IgD-negative memory B cell (primary cell): ENCODE results near the gene RBBP8NL. TPM values are rescaled to one million over a fixed set of nuclear protein-coding genes. Genes with fewer than 3 reads are reported as not detected.

Experiments
- H3K27ac Mint-ChIP-seq, 3 donors: one replicate each; pipeline ENCODE4 v1.8.0; 2020 to 2022; ENCODE audit warnings: mild to moderate bottlenecking in 3 of 3, mixed read lengths in 3 of 3, moderate library complexity in 1 of 3
- H3K27me3 Mint-ChIP-seq: one replicate; pipeline ENCODE4 v1.8.0; 2021; ENCODE audit warnings: mixed read lengths
- H3K36me3 Mint-ChIP-seq: one replicate; pipeline ENCODE4 v1.8.0; 2020; ENCODE audit warnings: mild to moderate bottlenecking, mixed read lengths
- H3K4me1 Mint-ChIP-seq, 3 donors: one replicate each; pipeline ENCODE4 v1.8.0; 2020 to 2022; ENCODE audit warnings: mixed read lengths in 3 of 3, mild to moderate bottlenecking in 1 of 3
- H3K4me3 Mint-ChIP-seq, 4 donors: one replicate each; pipeline ENCODE4 v1.8.0; 2020 to 2022; ENCODE audit warnings: mild to moderate bottlenecking in 4 of 4, mixed read lengths in 4 of 4, moderate library complexity in 3 of 4
- H3K9me3 Mint-ChIP-seq, 3 donors: one replicate each; pipeline ENCODE4 v1.8.0; 2020 to 2021; ENCODE audit warnings: mixed read lengths in 3 of 3, mild to moderate bottlenecking in 1 of 3
- polyA plus RNA-seq: library from polyadenylated mRNA; unstranded; fragments of 300-500 nt; fragmentation: Illumina TruSeq; gene quantifications from one replicate; pipeline ENCODE4 v1.2.3, GENCODE V29; 2021

The RBBP8NL gene
- polyA plus RNA-seq, 1 donor from 2014 or later, result not detected

DNA sequence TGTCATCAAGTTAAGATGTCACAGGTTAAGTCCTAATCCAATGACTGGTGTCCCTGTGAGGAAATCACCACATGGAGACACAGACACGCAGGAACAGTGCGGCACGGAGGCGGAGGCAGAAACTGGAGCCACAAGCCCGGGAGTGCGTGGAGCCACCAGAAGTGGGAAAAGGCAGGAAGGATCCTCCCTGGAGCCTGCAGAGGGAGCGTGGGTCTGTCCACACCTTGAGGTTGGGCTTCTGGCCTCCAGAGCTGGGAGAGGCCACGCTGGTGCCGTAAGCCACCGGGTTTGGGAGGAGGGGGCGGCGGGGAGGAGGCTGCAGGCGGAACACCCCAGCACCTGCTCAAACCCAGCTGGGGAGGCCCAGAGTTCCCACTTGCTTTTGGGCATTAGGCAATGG, 24.0 kb downstream of the RBBP8NL start:
- Mint-ChIP-seq H3K4me1 (peaks cover 6 to 17% (median 15%) of the 10 kb centered on the region in 3 donors), H3K27ac (peak overlapping the region in 1 of 3 donors; percentile 65)

GRCh38 chr20:62402456-62403150, 24.7 kb downstream of the RBBP8NL start:
- Mint-ChIP-seq H3K4me1 (peaks cover 4 to 17% (median 13%) of the 10 kb centered on the region in 3 donors), H3K36me3 (no peaks in the 10 kb centered on the region), H3K27ac (no peak overlapping the region), H3K4me3 (peak overlapping the region in 1 of 4 donors; percentile 81), H3K27me3 (no peaks in the 10 kb centered on the region), H3K9me3 (no peaks in the 10 kb centered on the region)

More for the DNA sequence above, 24.0 kb downstream of the RBBP8NL start:
- Mint-ChIP-seq H3K36me3 (no peaks in the 10 kb centered on the region), H3K4me3 (peak overlapping the region in 3 of 4 donors; percentile 68 to 82 (median 81)), H3K9me3 (no peaks in the 10 kb centered on the region), H3K27me3 (no peaks in the 10 kb centered on the region)

DNA sequence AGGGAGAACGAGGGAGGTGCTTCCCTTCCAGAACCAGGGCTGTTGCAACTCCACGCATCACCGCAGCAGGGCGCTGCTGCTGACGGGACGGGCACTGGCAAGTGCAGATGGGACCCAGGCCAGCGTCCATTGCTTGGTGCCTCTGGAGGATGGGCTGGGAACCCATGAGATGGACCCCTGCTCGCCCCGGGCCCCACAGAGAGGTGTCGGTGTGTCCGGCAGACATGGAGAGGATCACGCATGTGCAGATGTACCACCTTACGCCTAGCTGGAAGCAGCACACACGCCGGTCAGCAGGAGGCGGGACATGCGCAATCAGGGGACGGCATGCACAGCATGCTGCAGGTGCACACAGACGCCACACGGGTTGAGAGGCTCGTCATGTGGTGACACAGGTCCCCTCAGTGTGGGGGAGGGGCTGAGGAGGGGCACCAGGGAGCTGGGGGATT, 26.0 kb downstream of the RBBP8NL start:
- H3K36me3 Mint-ChIP-seq, result peaks cover 4% of the 10 kb centered on the region
- H3K27ac Mint-ChIP-seq, result peak overlapping the region in 1 of 3 donors; percentile 80
- H3K4me3 Mint-ChIP-seq, result peak overlapping the region in 2 of 4 donors; percentile 32 to 60
- no peaks in the 10 kb centered on the region for H3K27me3 Mint-ChIP-seq
- no peaks in the 10 kb centered on the region for H3K9me3 Mint-ChIP-seq
- H3K4me1 Mint-ChIP-seq, result peaks cover 0 to 17% (median 13%) of the 10 kb centered on the region in 3 donors

GRCh38 chr20:62400541-62400940, 26.8 kb downstream of the RBBP8NL start:
- Mint-ChIP-seq H3K4me3 (peak overlapping the region in 1 of 4 donors; percentile 32), H3K9me3 (no peaks in the 10 kb centered on the region), H3K27ac (no peak overlapping the region), H3K36me3 (peaks cover 4% of the 10 kb centered on the region), H3K27me3 (no peaks in the 10 kb centered on the region), H3K4me1 (peaks cover 0 to 13% (median 8%) of the 10 kb centered on the region in 3 donors)

DNA sequence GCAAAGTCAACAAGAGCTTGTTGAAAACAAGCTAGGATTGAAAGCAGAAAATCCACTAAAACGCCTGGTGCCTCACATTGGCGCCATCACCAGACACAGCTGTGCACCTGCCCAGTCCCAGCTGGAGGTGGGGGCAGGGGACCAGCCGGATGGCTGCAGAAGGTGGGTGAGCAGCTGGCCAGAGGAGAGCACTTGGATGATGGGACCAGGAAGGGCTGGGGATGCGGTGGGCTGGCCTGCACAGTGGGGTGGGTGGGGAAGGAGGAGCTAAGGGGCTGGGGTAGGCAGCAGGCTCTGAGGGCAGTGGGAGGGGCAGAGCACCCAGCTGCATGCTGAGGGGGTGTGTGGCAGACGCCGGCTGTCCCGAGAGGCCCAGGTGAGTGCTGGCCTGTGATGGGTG, 27.3 kb downstream of the RBBP8NL start:
- H3K27me3 Mint-ChIP-seq, result no peaks in the 10 kb centered on the region
- peaks cover 4% of the 10 kb centered on the region for H3K36me3 Mint-ChIP-seq
- H3K4me3 Mint-ChIP-seq, result peak overlapping the region in 2 of 4 donors; percentile 49 to 61
- H3K4me1 Mint-ChIP-seq, result peaks cover 0 to 8% (median 8%) of the 10 kb centered on the region in 3 donors
- no peaks in the 10 kb centered on the region for H3K9me3 Mint-ChIP-seq
- H3K27ac Mint-ChIP-seq, result no peak overlapping the region

DNA sequence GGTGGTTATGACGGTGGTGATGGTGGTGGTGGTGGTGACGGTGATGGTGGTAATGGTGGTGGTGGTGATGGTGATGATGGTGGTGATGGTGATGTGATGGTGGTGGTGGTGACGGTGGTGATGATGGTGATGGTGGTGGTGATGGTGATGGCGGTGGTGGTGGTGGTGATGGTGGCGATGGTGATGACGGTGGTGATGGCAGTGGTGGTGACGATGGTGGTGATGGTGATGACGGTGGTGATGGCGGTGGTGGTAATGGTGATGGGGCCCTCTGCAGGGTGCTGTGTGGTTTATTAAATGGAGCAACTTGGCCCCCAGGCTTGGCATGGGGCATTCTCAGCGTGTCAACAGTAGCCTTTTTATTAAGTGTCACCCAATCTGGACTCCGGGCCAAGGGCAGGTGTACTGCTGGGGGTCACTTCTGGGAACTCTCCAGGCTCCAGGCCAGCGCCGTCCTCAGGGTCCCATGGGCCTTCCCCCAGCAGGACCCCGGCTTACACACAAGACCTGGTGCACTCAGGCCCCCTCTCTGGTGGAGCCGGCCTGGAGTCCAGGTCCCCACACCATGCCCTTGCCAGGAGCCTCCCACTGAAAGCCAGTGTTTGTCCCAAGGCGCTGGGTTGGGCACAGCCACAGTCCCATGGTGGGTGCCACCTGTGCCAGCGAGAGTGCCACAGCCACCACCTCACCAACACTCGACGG, 29.1 kb downstream of the RBBP8NL start:
- H3K27me3 Mint-ChIP-seq, result no peaks in the 10 kb centered on the region
- no peak overlapping the region for H3K4me3 Mint-ChIP-seq
- H3K36me3 Mint-ChIP-seq, result peaks cover 4% of the 10 kb centered on the region
- peaks cover 0 to 6% (median 5%) of the 10 kb centered on the region in 3 donors for H3K4me1 Mint-ChIP-seq
- no peak overlapping the region for H3K27ac Mint-ChIP-seq
- H3K9me3 Mint-ChIP-seq, result no peaks in the 10 kb centered on the region

- peaks cover 4% of the 10 kb centered on the region for H3K36me3 Mint-ChIP-seq
- H3K4me3 Mint-ChIP-seq, result peak overlapping the region in 1 of 4 donors; percentile 38
- no peaks in the 10 kb centered on the region for H3K9me3 Mint-ChIP-seq
- H3K27me3 Mint-ChIP-seq, result no peaks in the 10 kb centered on the region
- H3K4me1 Mint-ChIP-seq, result peaks cover 0 to 5% (median 3%) of the 10 kb centered on the region in 3 donors
- no peak overlapping the region for H3K27ac Mint-ChIP-seq
Measured at GRCh38 chr20:62396367-62397239, 30.7 kb downstream of the RBBP8NL start.

DNA sequence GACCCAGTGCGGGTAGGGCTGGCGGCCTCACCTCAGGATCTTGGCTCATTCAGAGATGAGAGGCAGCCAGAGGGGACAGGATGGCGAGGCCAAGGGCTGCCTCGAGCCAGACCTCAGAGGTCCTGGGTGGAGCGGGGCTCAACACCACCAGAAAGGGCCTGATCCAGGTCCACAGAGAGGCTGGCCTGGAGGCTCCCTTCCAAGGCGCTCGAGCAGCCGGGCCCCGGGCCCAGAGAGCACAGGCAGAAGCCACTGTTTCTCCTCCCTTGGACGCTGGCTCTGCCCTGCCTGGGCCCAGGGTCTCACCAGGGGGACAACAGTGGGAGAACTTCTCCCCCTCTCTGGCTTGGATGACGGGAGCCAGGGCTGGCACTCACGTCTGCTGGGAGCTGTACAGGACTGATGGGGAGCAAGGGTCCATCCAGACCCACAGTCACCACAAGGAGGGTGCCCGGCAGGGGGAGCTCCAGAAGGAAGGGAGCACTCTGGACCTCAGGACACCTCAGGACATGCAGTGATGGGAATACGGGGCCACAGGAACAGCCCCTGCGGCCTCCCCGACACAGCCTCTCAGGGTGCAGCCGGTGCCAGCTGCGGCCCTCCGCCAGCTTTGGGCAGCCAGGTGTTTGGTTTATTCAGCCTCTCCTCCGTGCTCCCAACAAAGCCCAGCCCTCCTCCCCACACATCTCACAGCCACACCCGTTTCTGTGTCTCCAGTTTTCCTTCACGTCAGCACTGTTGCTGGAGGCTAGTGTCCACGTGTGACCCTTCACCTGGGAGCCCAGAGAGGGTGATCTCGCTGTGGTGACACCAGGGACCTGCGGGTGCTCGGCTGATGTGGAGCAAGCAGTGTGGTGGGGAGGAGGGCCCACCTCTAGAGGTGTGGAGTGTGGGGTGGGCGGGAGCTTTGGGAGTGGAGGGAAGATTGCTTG, 31.8 kb downstream of the RBBP8NL start:
- no peak overlapping the region for H3K27ac Mint-ChIP-seq
- H3K9me3 Mint-ChIP-seq, result no peaks in the 10 kb centered on the region
- H3K4me1 Mint-ChIP-seq, result no peaks in the 10 kb centered on the region
- peaks cover 4% of the 10 kb centered on the region for H3K36me3 Mint-ChIP-seq
- no peaks in the 10 kb centered on the region for H3K27me3 Mint-ChIP-seq
- no peak overlapping the region for H3K4me3 Mint-ChIP-seq

GRCh38 chr20:62394248-62395245, 32.8 kb downstream of the RBBP8NL start:
- H3K4me1 Mint-ChIP-seq, result no peaks in the 10 kb centered on the region
- H3K9me3 Mint-ChIP-seq, result no peaks in the 10 kb centered on the region
- peaks cover 4% of the 10 kb centered on the region for H3K36me3 Mint-ChIP-seq
- no peak overlapping the region for H3K27ac Mint-ChIP-seq
- H3K27me3 Mint-ChIP-seq, result no peaks in the 10 kb centered on the region
- H3K4me3 Mint-ChIP-seq, result no peak overlapping the region

DNA sequence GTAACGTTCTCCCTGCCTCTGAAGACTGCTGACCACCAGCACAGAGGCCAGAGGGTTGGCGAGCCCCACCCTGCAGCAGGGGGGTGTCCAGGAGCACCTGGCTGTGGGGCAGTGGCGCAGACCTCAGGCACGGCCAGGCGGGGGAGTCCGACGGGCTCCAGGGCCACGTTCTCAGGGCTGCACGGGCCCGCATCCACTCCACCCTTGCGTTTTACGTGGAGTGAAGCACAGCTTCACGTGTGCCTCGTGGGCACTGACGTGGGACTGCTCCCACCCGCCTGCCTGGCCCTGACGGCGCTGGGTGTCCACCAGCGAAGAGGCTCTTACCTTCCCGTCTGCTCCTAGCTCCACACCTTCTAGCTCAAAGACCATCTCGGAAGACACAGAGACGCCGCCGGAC, 33.5 kb downstream of the RBBP8NL start:
- H3K36me3 Mint-ChIP-seq, result peaks cover 4% of the 10 kb centered on the region
- H3K27me3 Mint-ChIP-seq, result no peaks in the 10 kb centered on the region
- no peak overlapping the region for H3K27ac Mint-ChIP-seq
- peaks cover 0 to 2% (median 0%) of the 10 kb centered on the region in 3 donors for H3K4me1 Mint-ChIP-seq
- H3K9me3 Mint-ChIP-seq, result no peaks in the 10 kb centered on the region
- no peak overlapping the region for H3K4me3 Mint-ChIP-seq

- Mint-ChIP-seq H3K27ac (no peak overlapping the region), H3K27me3 (no peaks in the 10 kb centered on the region), H3K9me3 (no peaks in the 10 kb centered on the region), H3K4me3 (no peak overlapping the region), H3K36me3 (peaks cover 4% of the 10 kb centered on the region), H3K4me1 (peaks cover 0 to 5% (median 1%) of the 10 kb centered on the region in 3 donors)
Measured at GRCh38 chr20:62393335-62393665, 34.0 kb downstream of the RBBP8NL start.

DNA sequence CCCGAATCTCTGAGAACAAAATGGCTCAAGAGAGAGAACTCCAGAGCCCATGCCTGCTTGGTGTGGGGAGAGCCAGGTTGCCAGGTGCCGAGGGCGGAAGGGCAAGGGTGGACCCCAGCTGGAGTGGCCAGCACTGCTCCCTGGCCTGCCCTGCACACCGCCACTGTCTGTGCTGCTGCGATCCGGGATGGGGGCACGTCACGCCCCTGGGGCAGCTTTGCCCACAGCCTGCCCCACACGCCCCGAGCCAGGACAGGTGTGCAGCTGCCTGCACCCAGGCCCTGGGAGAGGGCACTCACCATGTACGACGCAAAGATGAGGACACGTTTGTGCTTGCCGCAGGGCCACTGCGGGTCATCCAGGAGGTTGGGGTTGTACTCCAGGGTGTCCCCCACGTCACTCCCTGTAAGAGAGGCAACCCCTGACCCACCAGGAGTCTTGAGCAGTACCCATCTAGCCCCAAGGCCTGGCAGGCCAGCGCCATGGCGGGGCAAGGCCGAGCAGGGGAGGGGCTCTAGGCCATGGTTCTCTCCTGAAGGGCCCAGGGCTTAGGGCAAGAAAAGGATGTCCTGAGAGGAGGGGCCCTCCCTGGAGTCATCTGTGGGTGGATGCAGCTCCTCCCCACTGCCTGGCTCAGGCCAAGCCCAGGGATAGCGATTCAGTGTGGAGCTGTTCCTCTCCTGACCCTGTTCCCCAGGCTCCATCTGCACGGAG, 34.6 kb downstream of the RBBP8NL start:
- H3K27ac Mint-ChIP-seq, result no peak overlapping the region
- H3K4me3 Mint-ChIP-seq, result no peak overlapping the region
- H3K36me3 Mint-ChIP-seq, result peaks cover 4% of the 10 kb centered on the region
- no peaks in the 10 kb centered on the region for H3K27me3 Mint-ChIP-seq
- H3K9me3 Mint-ChIP-seq, result no peaks in the 10 kb centered on the region
- peaks cover 0 to 9% (median 2%) of the 10 kb centered on the region in 3 donors for H3K4me1 Mint-ChIP-seq

DNA sequence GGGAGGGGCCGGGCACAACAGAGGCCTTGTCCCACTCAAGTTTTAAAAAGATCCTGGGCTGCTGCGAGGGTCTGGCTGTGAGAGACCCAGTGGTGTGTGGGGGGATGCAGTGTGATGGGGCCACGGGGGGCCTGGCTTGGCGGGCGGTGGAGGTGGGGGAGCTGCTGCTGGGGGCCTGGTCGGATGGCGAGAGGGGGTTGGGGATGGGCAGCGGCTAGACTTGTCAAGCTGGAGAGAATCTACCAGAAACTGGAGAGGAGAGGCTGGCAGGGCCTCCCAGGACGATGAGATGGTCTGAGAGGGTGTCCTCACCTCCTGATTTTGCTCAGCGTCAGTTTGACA, 35.3 kb downstream of the RBBP8NL start:
- no peak overlapping the region for H3K27ac Mint-ChIP-seq
- no peaks in the 10 kb centered on the region for H3K9me3 Mint-ChIP-seq
- no peaks in the 10 kb centered on the region for H3K27me3 Mint-ChIP-seq
- peaks cover 0 to 10% (median 8%) of the 10 kb centered on the region in 3 donors for H3K4me1 Mint-ChIP-seq
- peaks cover 1% of the 10 kb centered on the region for H3K36me3 Mint-ChIP-seq
- no peak overlapping the region for H3K4me3 Mint-ChIP-seq
